Fibroblast of the aortic adventitia (primary cell): ENCODE results near the gene CTAGE1. TPM values are rescaled to one million over a fixed set of nuclear protein-coding genes. Genes with fewer than 3 reads are reported as not detected.
A peak's percentile ranks its signal among the peaks of the same experiment; 100 is the strongest.

Source experiments
- DNase-seq: peaks from one replicate; pipeline ENCODE4 v3.0.0-alpha.2; 2010; ENCODE audit warnings: low read depth
- H3K4me3 ChIP-seq: 2 replicates; pipeline ENCODE4 v1.5.1; 2011; ENCODE audit warnings: low read depth, mild to moderate bottlenecking, control low read depth, low read length, moderate library complexity
- total RNA-seq: library from RNA; depleted of rRNA; stranded (reverse); fragments of >200 nt; gene quantifications from 2 replicates; pipeline ENCODE4 v1.2.3, GENCODE V29; 2012; ENCODE audit warnings: low replicate concordance
- TF ChIP-seq, protein P1 (sequence below): IDR thresholded peaks from 2 replicates; pipeline ENCODE4 v1.5.1; 2011; ENCODE audit warnings: mild to moderate bottlenecking, low read length, control low read depth, inconsistent platforms; ENCODE audit not compliant: insufficient read depth

CTAGE1 gene
- total RNA-seq, 1 donor: not detected

DNA sequence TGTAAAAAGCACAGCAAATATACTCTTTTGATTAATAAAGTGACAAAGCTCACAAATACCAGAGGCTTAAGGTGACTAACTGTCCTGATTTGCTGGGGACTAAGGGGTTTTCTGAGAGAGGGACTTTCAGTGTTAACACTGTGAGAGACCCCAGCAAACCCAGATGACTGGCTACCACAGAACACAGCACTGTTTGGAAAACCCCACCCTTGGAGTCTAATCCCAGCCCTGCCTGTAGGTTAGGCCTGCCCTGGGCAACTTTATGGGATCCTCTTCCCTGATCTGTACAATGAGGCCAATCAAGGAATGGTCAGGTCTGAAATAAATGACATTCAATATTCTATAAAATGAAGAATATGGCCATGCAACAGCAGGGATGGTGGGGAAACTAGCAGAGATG is 30.5 kb upstream of the CTAGE1 start:
- no peak overlapping the region for H3K4me3 ChIP-seq
- TF ChIP-seq, protein P1, sequence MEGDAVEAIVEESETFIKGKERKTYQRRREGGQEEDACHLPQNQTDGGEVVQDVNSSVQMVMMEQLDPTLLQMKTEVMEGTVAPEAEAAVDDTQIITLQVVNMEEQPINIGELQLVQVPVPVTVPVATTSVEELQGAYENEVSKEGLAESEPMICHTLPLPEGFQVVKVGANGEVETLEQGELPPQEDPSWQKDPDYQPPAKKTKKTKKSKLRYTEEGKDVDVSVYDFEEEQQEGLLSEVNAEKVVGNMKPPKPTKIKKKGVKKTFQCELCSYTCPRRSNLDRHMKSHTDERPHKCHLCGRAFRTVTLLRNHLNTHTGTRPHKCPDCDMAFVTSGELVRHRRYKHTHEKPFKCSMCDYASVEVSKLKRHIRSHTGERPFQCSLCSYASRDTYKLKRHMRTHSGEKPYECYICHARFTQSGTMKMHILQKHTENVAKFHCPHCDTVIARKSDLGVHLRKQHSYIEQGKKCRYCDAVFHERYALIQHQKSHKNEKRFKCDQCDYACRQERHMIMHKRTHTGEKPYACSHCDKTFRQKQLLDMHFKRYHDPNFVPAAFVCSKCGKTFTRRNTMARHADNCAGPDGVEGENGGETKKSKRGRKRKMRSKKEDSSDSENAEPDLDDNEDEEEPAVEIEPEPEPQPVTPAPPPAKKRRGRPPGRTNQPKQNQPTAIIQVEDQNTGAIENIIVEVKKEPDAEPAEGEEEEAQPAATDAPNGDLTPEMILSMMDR: no peak
- no peak for DNase-seq

DNA sequence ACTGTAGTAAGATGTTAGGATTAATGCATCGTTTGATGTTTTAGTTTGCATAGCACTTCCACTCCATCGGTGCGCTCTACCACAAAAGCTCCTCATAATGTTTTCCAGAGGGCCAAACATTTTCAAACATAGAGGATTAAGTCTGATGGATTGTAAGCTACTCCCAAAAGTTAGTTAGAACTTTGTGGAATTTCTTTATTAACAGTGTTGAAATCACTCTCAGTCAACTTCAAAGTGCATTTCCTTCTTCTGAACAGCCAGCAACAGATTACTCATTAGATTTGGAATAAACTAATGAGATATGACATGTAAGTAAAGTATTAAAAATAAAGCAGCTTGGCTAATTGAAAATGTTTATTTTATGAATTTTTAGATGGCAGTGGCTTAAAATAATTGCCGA is 30.1 kb upstream of the CTAGE1 start:
- H3K4me3 ChIP-seq: no peak overlapping the region
- TF ChIP-seq, protein P1: no peak
- no peak for DNase-seq

DNA sequence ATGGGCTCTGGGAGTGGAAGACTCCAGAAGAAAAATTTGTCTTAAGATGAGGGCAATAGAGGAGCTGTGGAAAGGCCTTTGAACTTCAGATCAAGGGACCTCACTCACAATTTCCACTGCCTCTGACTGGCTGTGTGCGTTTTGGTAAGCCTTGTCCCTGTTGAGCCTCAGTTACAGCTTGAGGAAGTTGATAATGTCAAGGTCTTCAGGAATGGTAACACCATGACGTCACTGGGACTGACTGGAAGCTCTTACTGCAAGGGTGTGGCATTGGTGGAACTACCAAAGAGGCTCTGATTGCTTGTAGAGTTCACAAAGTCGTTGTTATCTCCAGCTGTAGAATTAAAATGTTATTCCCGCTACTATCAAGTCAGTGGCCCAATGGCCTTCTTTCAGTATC is 29.2 kb upstream of the CTAGE1 start:
- DNase-seq: no peak
- TF ChIP-seq, protein P1: no peak
- no peak overlapping the region for H3K4me3 ChIP-seq

DNA sequence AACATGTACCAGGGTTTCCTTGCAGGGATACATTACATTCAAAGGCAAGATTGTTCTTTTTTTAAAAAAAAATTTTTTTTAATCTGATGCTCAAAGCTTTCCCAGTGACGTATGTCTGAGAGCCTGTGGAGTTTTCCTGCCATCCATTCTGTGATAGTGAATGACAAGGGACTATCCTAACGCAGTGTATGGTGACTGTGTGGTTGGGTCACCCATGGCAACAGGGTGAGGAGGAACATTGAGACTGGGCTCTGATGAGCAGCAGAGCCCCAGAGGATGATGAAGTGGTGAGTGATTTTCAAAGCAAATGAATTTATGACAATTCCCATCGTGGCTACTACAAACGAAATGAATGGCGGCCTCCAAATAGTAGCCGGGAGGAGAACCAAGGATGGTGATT is 28.6 kb upstream of the CTAGE1 start:
- H3K4me3 ChIP-seq: no peak overlapping the region
- no peak for DNase-seq
- TF ChIP-seq, protein P1: no peak

DNA sequence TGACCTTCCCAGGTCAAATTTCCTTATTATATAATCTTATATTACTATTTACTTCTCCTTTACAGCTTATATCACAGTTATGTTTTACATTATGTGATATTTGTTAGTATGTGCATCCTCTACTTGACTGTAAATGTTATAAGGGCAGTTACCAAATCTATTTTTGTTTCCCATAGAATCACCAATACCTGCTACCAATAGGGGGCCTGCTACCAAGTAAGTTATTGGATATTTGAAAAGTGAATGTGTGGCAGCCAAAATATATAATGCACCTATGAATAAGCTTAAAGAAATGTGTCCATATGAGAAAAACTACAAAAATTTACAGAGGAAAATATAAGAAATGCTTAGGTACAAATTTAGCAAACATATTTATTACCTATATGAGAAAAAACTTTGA is 23.9 kb upstream of the CTAGE1 start:
- H3K4me3 ChIP-seq: no peak overlapping the region
- no peak for DNase-seq
- TF ChIP-seq, protein P1: no peak

DNA sequence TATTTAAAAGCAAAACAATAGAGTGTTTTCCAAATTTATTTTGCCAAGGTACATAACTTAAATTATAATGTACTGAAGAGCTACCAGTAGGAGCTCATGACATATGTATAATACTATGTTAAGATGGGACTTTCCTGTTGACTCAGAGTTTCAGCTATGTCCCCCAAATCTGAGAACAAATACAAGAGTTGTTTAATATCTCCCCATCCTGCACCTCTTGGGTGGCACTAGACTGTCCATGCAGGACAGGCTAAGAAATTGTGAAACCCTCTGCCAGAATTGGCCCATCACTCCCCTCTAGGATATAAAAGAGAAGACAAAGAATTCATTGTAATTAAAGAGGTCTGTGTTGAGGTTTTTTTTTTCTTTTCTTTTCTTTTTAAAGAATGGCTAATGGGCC is 21.7 kb upstream of the CTAGE1 start:
- H3K4me3 ChIP-seq: no peak overlapping the region
- TF ChIP-seq, protein P1: no peak
- DNase-seq: peak; percentile 32

DNA sequence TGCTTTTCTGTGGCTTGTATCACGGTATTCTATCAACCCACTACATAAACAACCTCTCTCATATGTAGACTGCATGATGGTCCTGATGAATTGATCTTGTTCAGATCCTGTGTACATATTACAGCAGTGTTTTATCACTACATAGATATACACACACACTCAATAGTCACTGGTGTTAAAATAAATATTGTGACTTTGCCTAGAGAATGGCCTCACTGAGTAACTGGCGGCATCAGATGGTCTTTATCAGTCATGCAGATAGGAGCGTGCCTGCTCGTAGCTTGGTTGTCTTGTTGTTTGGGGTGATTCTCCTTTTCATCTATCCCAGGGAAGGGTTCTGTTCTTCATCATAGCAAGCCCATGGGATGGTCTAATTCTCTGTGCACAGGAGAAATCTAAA is 18.4 kb upstream of the CTAGE1 start:
- H3K4me3 ChIP-seq: no peak overlapping the region
- DNase-seq: no peak
- TF ChIP-seq, protein P1: no peak
